ENCODE results near the gene CALML6. TPM values are rescaled to one million over a fixed set of nuclear protein-coding genes. Genes with fewer than 3 reads are reported as not detected.

The CALML6 gene
- total and polyA plus RNA-seq, 2 of the 8 experiments (the other 6 are each of a cell fraction or from before 2014, with no cell fraction given), result 0.54 to 1.3 TPM

GRCh38 chr1:1901641-1902294, 13.3 kb upstream of the CALML6 start:
- no peaks in the 10 kb centered on the region; a peak in 1 of 7 replicates for H3K27me3 ChIP-seq (replicated peaks in 1 of 4; ENCODE audit: control insufficient read depth in 3 of 4, extremely low read depth in 1 of 4, insufficient read depth in 3 of 4, low read length in 3 of 4)
- no peak overlapping the region for H3K9ac ChIP-seq (replicated peaks in 1 of 4; ENCODE audit: extremely low read depth in 1 of 4, low read depth in 3 of 4, low read length in 3 of 4)
- H3K23ac ChIP-seq (ENCODE audit: insufficient read length), result no peak overlapping the region
- H3K56ac ChIP-seq (replicated peaks; ENCODE audit: insufficient read length, low read depth, low read length), result no peak overlapping the region
- CTCF ChIA-PET (ENCODE audit: partially characterized antibody), result interaction anchor here (0.5 to 4.0 kb wide), 19 partner anchors 10 to 236 kb away, joined by 3 to 21 read pairs (median 3); no protein-coding TSS in a partner anchor
- H2BK12ac ChIP-seq (ENCODE audit: low read depth, low read length), result no peak overlapping the region
- H3K4me3 ChIP-seq (ENCODE audit: extremely low read depth in 1 of 4, insufficient read depth in 2 of 4, low read depth in 3 of 4, low read length in 4 of 4), result no peak overlapping the region
- no peaks in the 10 kb centered on the region for H3K9me3 ChIP-seq (ENCODE audit: insufficient read depth in 2 of 2, low read depth in 1 of 2, low read length in 1 of 2)
- no peak overlapping the region for H4K91ac ChIP-seq (replicated peaks; ENCODE audit: insufficient read length, low read length)
- no peaks in the 10 kb centered on the region for H3K79me1 ChIP-seq (ENCODE audit: low read depth, low read length)
- H3K4ac ChIP-seq (replicated peaks; ENCODE audit: insufficient read length, low read depth, low read length), result no peak overlapping the region
- H2AK5ac ChIP-seq (ENCODE audit: low read depth, low read length), result no peak overlapping the region
- POLR2A ChIA-PET (ENCODE audit: partially characterized antibody), result interaction anchor here (0.6 to 1.8 kb wide), 7 partner anchors 10 to 410 kb away, joined by 3 to 15 read pairs (median 4); no protein-coding TSS in a partner anchor
- TF ChIP-seq KDM5A (IDR thresholded peaks at IDR 0.05; ENCODE audit: low read length), result no peak
- no peak for TF ChIP-seq SP2 (IDR thresholded peaks at IDR 0.05; ENCODE audit: low read length)
- no peak for TF ChIP-seq POU5F1 (IDR thresholded peaks at IDR 0.05; ENCODE audit: low read depth, low read length)
- no peak overlapping the region; the same call in none of the 2 replicates for H4K8ac ChIP-seq (ENCODE audit: extremely low read depth, insufficient read depth, low read length)
- no peak overlapping the region for H3K14ac ChIP-seq (ENCODE audit: insufficient read length)
- 87% methylated on average over 13 of the region's 13 CpGs; no CpG with 5 or more reads in 1 of the 2 experiments for WGBS, 2 experiments (ENCODE audit: extremely low coverage in 1 of 2, insufficient coverage in 1 of 2, insufficient read length in 1 of 2, insufficient replicate concordance in 2 of 2, low coverage in 1 of 2, low lambda C conversion rate in 2 of 2, missing lambda C conversion rate in 1 of 2)
- H3K4me1 ChIP-seq (replicated peaks in 1 of 4; ENCODE audit: control insufficient read depth in 3 of 4, insufficient read depth in 4 of 4, low read length in 3 of 4), result peaks cover 0 to 9% (median 0%) of the 10 kb centered on the region in 4 experiments; a peak in 2 of 7 replicates
- no peak overlapping the region for H3K4me2 ChIP-seq (ENCODE audit: insufficient read depth in 1 of 2, low read depth in 2 of 2, low read length in 2 of 2)
- H3K79me2 ChIP-seq (ENCODE audit: control insufficient read depth in 1 of 2, insufficient read depth in 2 of 2, low read length in 2 of 2), result no peaks in the 10 kb centered on the region
- no peak overlapping the region for H2BK5ac ChIP-seq (ENCODE audit: low read depth, low read length)
- no peak overlapping the region for H3K27ac ChIP-seq (ENCODE audit: low read depth, low read length)
- H4K20me1 ChIP-seq (replicated peaks in 1 of 2; ENCODE audit: control insufficient read depth in 1 of 2, insufficient read depth in 2 of 2, low read length in 2 of 2), result peaks cover 0 to 6% of the 10 kb centered on the region in 2 experiments
- no peak overlapping the region for H4K5ac ChIP-seq (ENCODE audit: insufficient read length, low read depth, low read length)
- no peaks in the 10 kb centered on the region for H3K36me3 ChIP-seq (ENCODE audit: control insufficient read depth in 2 of 4, insufficient read depth in 4 of 4, low read length in 3 of 4)
- DNase-seq (ENCODE audit: low read depth in 1 of 2, low spot score in 2 of 2) (no peak), FAIRE-seq (no peak)
- no peak overlapping the region for H2AFZ ChIP-seq (ENCODE audit: low read length)
- no peaks in the 10 kb centered on the region for H3K23me2 ChIP-seq (ENCODE audit: low read depth, low read length)
- no peak overlapping the region for H2BK15ac ChIP-seq (ENCODE audit: low read length)
- no peak overlapping the region for H2BK20ac ChIP-seq (ENCODE audit: low read length)
- H2BK120ac ChIP-seq (replicated peaks; ENCODE audit: low read depth, low read length), result no peak overlapping the region
- H3K18ac ChIP-seq (ENCODE audit: extremely low read depth, low read length), result no peak overlapping the region
